Nephron progenitor cell (in vitro differentiated cells): ENCODE data around the gene ANKRD33B.

Experiments
- DNase-seq: peaks from one replicate; pipeline ENCODE4 v3.0.0; 2021
- H3K27ac Mint-ChIP-seq: 2 replicates; pipeline ENCODE4 v1.8.0; 2021; ENCODE audit warnings: mild to moderate bottlenecking, moderate library complexity, mixed read lengths
- H3K27me3 Mint-ChIP-seq: 2 replicates; pipeline ENCODE4 v1.8.0; 2021; ENCODE audit warnings: mild to moderate bottlenecking, low read depth, mixed read lengths; ENCODE audit not compliant: poor library complexity
- H3K36me3 Mint-ChIP-seq: 2 replicates; pipeline ENCODE4 v1.8.0; 2021; ENCODE audit warnings: low read depth, mixed read lengths
- H3K4me1 Mint-ChIP-seq: 2 replicates; pipeline ENCODE4 v1.8.0; 2021; ENCODE audit warnings: mixed read lengths
- H3K4me3 Mint-ChIP-seq: 2 replicates; pipeline ENCODE4 v1.8.0; 2021; ENCODE audit warnings: mild to moderate bottlenecking, moderate library complexity, mixed read lengths
- H3K9me3 Mint-ChIP-seq: 2 replicates; pipeline ENCODE4 v1.8.0; 2021; ENCODE audit warnings: mild to moderate bottlenecking, moderate library complexity, mixed read lengths
- TF ChIP-seq, protein P1 (sequence below): fragments of 200-600 bp; sonication (generic); IDR thresholded peaks from 2 replicates; pipeline ENCODE4 v1.5.0; 2021; ENCODE audit warnings: antibody characterized with exemption

Gene ANKRD33B

DNA sequence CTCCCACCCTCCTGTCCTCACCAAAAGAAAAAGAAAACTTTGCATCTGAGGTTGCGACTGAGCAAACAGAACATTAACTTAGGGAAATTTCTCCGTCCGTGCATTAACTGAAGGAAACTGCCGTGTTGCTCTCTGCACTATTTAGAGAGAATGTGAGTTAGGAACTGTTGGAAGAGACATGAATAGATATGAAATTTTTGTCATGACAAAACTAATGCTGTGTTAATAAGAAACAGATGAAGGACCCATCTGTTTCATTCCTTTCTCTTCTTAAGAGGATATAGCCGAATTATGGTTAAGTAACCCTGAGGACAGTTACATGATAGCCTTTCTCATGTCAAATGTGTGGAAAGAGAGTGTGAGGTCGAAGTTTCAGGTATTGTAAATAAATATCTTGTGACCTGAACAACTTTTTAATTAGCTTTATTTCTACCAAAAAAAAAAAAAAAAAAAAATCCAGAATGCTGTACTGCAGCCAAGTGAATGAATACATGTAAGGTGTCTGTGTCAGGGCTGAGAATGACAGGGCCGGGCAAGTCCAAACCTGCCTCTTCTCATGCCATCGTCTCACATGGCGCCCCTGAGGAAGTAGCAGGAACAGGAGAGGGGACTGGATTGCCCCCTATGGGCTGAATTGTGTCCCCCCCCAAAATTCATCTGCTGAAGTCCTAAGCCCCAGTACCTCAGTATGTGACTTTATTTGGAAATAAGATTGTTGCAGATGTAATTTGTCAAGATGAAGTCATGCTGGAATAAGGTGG is 35.6 kb upstream of the ANKRD33B start:
- Mint-ChIP-seq H3K27ac (peak overlapping the region; percentile 63), H3K36me3 (peaks cover 1% of the 10 kb centered on the region), H3K4me3 (no peak overlapping the region), H3K27me3 (peaks cover 11% of the 10 kb centered on the region), H3K9me3 (peaks cover 10% of the 10 kb centered on the region), H3K4me1 (peaks cover 24% of the 10 kb centered on the region)
- TF ChIP-seq, protein P1, sequence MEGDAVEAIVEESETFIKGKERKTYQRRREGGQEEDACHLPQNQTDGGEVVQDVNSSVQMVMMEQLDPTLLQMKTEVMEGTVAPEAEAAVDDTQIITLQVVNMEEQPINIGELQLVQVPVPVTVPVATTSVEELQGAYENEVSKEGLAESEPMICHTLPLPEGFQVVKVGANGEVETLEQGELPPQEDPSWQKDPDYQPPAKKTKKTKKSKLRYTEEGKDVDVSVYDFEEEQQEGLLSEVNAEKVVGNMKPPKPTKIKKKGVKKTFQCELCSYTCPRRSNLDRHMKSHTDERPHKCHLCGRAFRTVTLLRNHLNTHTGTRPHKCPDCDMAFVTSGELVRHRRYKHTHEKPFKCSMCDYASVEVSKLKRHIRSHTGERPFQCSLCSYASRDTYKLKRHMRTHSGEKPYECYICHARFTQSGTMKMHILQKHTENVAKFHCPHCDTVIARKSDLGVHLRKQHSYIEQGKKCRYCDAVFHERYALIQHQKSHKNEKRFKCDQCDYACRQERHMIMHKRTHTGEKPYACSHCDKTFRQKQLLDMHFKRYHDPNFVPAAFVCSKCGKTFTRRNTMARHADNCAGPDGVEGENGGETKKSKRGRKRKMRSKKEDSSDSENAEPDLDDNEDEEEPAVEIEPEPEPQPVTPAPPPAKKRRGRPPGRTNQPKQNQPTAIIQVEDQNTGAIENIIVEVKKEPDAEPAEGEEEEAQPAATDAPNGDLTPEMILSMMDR, result no peak
- no peak for DNase-seq

DNA sequence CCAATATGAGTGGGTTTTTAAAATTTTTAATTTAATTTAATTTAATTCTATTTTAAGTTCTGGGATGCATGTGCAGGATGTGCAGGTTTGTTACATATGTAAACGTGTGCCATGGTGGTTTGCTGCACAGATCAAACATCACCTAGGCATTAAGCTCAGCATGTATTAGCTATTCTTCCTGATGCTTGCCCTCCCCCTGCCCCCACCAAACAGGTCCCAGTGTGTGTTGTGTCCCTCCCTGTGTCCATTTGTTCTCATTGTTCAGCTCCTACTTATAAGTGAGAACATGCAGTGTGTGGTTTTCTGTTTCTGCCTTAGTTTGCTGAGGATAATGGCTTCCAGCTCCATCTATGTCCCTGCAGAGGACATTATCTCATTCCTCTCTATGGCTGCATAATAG is 35.0 kb upstream of the ANKRD33B start:
- no peak for DNase-seq
- TF ChIP-seq, protein P1, result no peak
- H3K36me3 Mint-ChIP-seq, result no peaks in the 10 kb centered on the region

DNA sequence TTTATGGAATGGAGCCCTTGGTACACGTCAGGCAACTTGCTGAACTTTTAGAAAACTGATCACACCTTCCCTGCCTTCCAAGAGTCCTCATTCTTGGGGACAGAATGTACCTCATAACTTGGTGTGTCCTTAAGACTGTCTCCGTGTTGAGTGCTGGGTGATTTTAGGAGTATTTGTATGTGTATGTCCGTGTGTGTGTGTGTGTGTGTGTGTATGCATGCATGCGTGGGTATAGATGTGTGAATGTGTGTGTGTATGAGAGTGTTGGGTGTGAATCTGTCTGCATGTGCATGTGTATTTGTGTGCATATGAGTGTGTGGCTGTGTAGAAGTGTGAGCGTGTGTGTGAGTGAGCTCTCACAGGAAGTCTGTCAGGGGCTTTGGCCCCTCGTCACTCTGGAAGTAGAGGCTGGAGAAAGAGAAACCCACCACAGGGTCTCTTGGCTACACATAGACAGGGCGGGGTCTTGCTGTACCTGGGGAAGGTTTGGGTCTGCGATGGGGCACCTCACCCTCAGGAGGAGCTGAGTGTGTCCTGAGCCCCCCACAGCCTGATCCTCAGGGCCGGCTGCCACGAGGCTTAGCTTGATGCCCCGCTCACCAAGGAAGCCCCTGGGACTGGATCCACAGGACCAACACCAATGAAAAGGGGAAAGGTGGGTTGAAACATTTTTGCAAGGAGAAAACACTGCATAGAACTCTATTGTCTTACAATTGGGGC is 33.1 kb upstream of the ANKRD33B start:
- DNase-seq, result no peak

More for the DNA sequence above, 35.0 kb upstream of the ANKRD33B start:
- Mint-ChIP-seq H3K27me3 (peaks cover 11% of the 10 kb centered on the region), H3K4me3 (no peak overlapping the region), H3K9me3 (peaks cover 5% of the 10 kb centered on the region), H3K4me1 (peaks cover 26% of the 10 kb centered on the region), H3K27ac (peak overlapping the region; percentile 78)

DNA sequence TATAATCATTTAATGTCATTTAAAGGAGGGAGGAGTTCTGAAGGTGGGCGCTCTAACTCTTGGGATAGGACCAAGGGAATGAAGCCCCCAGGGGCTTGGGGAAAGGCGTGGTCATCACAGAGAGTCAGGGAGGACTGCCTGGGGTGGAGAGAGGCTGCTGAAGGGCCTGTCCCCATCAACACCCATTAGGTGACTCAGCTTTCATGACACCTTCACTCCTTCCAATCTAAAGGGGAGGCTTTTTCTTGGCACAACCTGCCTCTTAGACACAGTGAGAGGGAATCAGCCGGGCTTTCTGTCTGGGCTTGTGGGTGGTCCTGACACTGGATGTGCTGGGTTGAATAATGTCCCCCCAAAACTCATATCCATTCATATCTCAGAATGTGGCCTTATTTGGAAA is 31.4 kb upstream of the ANKRD33B start:
- Mint-ChIP-seq H3K27me3 (peaks cover 4% of the 10 kb centered on the region), H3K27ac (no peak overlapping the region), H3K36me3 (no peaks in the 10 kb centered on the region), H3K9me3 (peaks cover 5% of the 10 kb centered on the region), H3K4me3 (no peak overlapping the region), H3K4me1 (peaks cover 30% of the 10 kb centered on the region)
- DNase-seq, result no peak
- TF ChIP-seq, protein P1, result no peak

More for the DNA sequence above, 33.1 kb upstream of the ANKRD33B start:
- Mint-ChIP-seq H3K4me1 (peaks cover 26% of the 10 kb centered on the region), H3K9me3 (peaks cover 5% of the 10 kb centered on the region), H3K27me3 (peaks cover 10% of the 10 kb centered on the region), H3K4me3 (no peak overlapping the region), H3K36me3 (no peaks in the 10 kb centered on the region), H3K27ac (no peak overlapping the region)
- TF ChIP-seq, protein P1, result no peak

DNA sequence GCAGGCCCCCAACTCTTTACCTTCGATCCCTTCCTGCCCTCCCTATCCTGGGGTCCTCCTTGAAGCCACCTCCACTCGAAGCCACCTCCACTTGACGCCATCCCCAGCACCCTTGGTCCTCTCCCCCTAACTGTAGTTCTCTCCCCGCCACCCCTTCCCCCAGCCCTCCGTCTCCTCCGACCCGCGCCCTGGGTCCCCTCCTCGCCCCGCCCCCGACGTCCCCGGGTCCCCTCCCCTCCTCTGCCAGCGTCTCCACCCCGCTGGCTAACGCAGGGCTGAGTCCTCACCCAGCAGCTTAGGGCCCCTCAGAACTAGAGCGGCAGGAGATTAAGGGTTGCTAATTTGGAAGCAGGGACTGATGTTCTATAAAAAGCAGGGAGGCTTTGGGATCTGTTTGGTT is 30.6 kb upstream of the ANKRD33B start:
- TF ChIP-seq, protein P1, result no peak
- Mint-ChIP-seq H3K9me3 (peaks cover 5% of the 10 kb centered on the region), H3K27ac (no peak overlapping the region)

More for the DNA sequence above, 30.6 kb upstream of the ANKRD33B start:
- Mint-ChIP-seq H3K4me3 (peak overlapping the region; percentile 54), H3K36me3 (no peaks in the 10 kb centered on the region), H3K4me1 (peaks cover 28% of the 10 kb centered on the region), H3K27me3 (peaks cover 10% of the 10 kb centered on the region)
- peak; percentile 69 for DNase-seq
